ENCODE results near the gene ENDOU.

Gene ENDOU

DNA sequence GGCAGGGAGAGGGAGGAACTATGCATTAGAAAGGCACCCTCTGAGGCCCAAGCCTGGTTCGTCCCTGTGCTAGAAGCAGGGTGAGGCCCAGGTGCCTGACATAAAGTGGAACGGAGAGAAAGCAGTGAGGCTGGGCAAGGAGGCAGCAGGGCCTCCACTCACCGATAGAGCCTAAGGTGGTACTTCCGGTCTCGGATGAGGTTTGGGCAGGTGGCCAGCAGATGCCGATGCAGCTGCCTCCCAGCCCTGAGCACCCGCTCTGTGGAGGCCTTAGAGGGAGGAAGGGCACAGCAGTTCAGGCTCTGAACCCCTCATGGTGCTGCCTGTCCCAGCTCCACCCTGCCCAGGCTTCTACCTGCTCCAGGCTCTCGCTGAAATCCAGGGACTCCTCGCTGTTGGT, 26.3 kb upstream of the ENDOU start:
- TF ChIP-seq, protein P1, sequence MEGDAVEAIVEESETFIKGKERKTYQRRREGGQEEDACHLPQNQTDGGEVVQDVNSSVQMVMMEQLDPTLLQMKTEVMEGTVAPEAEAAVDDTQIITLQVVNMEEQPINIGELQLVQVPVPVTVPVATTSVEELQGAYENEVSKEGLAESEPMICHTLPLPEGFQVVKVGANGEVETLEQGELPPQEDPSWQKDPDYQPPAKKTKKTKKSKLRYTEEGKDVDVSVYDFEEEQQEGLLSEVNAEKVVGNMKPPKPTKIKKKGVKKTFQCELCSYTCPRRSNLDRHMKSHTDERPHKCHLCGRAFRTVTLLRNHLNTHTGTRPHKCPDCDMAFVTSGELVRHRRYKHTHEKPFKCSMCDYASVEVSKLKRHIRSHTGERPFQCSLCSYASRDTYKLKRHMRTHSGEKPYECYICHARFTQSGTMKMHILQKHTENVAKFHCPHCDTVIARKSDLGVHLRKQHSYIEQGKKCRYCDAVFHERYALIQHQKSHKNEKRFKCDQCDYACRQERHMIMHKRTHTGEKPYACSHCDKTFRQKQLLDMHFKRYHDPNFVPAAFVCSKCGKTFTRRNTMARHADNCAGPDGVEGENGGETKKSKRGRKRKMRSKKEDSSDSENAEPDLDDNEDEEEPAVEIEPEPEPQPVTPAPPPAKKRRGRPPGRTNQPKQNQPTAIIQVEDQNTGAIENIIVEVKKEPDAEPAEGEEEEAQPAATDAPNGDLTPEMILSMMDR (IDR thresholded peaks at IDR 0.05; ENCODE audit: low read depth, low read length, missing control alignments), result no peak
- DNase-seq (ENCODE audit: extremely low read depth, low read depth), result no peak

DNA sequence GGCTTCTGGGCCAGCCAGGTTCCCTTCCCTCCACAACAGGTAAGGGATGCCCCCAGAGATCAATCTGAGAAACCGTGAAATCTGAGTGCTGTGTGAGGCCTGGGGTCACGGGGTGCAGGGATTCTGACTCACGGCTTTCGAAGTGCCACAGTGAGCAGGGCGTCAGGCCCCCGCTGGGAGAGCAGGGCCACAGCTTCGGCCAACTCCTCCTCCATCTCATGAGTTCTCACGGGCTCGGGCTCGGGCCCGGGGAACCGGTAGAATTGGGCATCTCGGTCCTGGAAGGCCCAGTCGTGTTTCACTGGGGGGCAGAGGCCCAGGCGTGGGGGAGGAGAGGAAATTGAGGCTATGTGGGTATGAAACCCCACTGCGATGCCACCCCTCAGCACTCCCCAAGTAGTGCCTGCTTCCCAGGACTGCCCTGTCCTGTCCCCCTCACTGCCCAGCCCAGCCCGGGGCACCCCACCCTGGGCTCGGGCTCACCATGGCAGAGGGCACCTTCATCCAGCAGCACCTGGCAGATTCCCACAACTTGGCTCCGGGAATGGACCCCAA, 25.7 kb upstream of the ENDOU start:
- no peak for DNase-seq (ENCODE audit: extremely low read depth, low read depth)
- no peak overlapping the region for H3K4me3 ChIP-seq (replicated peaks; ENCODE audit: low read depth, low read length)
- TF ChIP-seq, protein P1 (IDR thresholded peaks at IDR 0.05; ENCODE audit: low read depth, low read length, missing control alignments), result no peak

More for the DNA sequence above, 26.3 kb upstream of the ENDOU start:
- no peak overlapping the region for H3K4me3 ChIP-seq (replicated peaks; ENCODE audit: low read depth, low read length)

DNA sequence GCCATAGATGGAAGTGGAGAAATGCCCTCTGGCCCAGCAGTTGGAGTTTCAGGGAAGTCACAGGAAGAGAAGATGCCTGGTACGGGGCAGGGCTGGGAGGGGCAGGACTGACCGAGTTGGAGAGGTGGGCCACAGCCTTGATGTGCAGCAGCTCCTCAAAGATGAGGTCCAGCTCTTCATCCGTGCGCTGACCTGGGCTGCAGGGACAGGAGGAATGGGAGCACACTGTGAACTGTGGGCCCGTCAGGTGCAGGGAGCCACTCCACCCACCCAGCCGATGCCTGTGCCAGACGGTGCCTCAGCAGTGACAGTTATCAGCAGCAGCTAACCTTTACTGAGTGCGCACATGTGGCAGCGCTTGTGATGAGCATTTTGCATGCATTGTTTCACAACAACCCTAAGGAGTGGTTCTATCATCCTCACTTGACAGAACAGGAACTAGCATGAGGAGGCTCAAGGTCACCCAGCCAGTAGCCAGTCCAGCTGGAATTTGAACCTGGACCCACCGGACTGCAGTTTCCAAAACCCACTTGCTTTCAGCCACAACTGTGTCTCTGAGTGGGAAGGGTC, 25.0 kb upstream of the ENDOU start:
- no peak for DNase-seq (ENCODE audit: extremely low read depth, low read depth)
- TF ChIP-seq, protein P1 (IDR thresholded peaks at IDR 0.05; ENCODE audit: low read depth, low read length, missing control alignments), result no peak
- H3K4me3 ChIP-seq (replicated peaks; ENCODE audit: low read depth, low read length), result no peak overlapping the region

DNA sequence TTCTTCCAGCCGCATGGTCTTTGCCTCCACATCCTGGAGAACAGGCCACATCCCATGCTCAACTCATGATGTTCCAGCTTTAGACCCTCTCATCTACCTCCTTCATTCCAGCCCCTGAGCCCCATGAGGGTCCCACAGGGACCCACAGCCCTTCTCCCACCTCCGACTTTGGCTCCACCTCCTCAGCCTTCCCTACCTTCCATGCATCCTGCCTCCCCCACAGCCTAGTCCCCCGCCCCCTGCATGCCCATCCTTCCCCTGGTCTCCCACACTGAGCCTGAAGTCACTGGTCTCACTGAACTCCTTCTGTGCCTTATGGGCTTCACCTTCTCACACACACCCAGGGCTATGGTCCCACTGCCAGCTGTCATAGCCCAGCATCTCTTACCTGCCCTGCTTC, 23.6 kb upstream of the ENDOU start:
- TF ChIP-seq, protein P1 (IDR thresholded peaks at IDR 0.05; ENCODE audit: low read depth, low read length, missing control alignments), result no peak
- no peak for DNase-seq (ENCODE audit: extremely low read depth, low read depth)
- H3K4me3 ChIP-seq (replicated peaks; ENCODE audit: low read depth, low read length), result no peak overlapping the region

DNA sequence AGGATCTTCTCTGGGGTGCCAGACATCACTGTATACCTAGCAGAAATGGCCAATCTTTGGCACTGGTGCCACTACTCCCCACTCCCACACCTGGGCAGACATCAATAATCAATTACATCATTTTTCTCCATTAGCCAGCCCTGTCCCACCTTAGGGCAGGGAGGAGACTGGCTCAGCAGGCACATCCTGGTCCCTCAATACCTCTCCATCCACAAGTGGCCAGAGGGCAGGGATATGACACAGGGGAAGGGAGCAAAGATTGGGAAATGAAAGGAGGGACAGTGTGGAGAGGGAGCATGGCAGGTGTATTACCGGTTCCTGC, 23.2 kb upstream of the ENDOU start:
- DNase-seq (ENCODE audit: extremely low read depth, low read depth), result no peak
- H3K4me3 ChIP-seq (replicated peaks; ENCODE audit: low read depth, low read length), result no peak overlapping the region
- TF ChIP-seq, protein P1 (IDR thresholded peaks at IDR 0.05; ENCODE audit: low read depth, low read length, missing control alignments), result no peak

DNA sequence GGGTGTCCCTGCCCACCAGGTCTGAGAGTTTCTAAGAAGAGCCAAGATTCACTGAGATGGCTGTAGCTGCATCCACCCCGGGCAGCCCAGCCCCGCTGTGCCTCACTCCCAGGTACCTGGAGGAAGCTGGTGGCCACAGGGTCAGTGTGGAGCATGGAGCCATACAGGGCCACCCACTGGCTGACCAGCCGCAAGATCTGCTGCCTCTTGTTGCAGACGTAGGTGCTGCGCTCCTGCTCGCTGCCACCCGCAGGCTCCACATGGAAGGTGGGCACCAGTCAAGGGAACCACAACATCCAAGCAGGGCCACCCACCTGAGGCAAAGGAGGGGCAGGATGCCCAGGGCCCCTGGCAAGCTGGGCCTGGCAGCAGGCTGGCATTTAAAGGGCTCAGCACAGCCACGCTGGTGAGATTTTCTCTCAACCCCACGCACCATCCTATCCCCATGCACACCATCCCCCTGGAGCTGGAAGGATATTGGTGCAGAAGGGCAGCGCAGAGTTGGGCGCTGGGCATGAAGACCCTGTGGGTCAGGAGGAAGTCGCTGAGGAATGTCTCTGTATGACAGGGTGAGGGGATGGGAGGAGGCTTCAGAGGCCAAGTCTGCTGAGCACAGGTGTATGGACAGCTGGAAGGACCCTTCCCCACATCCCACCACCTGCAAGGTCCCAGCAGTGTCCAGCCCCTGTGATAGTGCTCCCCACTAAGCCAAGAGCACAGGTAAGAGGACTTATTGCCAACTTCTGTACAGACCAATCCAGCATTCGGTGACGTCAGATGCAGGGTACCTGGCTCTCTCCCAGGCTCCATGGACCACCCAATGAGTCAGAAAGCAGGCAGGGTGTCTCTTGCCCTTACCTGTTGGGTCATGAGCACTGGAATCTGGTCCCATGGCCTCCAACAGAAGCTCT, 22.6 kb upstream of the ENDOU start:
- TF ChIP-seq, protein P1 (IDR thresholded peaks at IDR 0.05; ENCODE audit: low read depth, low read length, missing control alignments), result no peak
- DNase-seq (ENCODE audit: extremely low read depth, low read depth), result no peak
- H3K4me3 ChIP-seq (replicated peaks; ENCODE audit: low read depth, low read length), result no peak overlapping the region
